Lower lobe of right lung (tissue), 2 donors: Measurements from ENCODE around the gene SYT1. TPM values are rescaled to one million over a fixed set of nuclear protein-coding genes. Genes with fewer than 3 reads are reported as not detected.

ENCODE experiments used
- ATAC-seq, 2 donors: fragments of 200-7000 bp; cut with Tn5 transposase; one replicate each; pipeline ENCODE4 v1.9.1; 2020 to 2022; ENCODE audit warnings: mild to moderate bottlenecking in 2 of 2, moderate library complexity in 2 of 2
- DNase-seq: peaks from one replicate; pipeline ENCODE4 v3.0.0-alpha.2; 2020
- H3K27ac ChIP-seq: fragments of 200-600 bp; one replicate; pipeline ENCODE4 v1.8.0; 2022
- H3K27me3 ChIP-seq: fragments of 200-600 bp; one replicate; pipeline ENCODE4 v1.8.0; 2022; ENCODE audit warnings: low read depth
- H3K36me3 ChIP-seq: fragments of 200-600 bp; one replicate; pipeline ENCODE4 v1.8.0; 2022; ENCODE audit warnings: mild to moderate bottlenecking
- H3K4me1 ChIP-seq: fragments of 200-600 bp; one replicate; pipeline ENCODE4 v1.8.0; 2022
- H3K4me3 ChIP-seq: fragments of 200-600 bp; one replicate; pipeline ENCODE4 v1.8.0; 2022; ENCODE audit warnings: mild to moderate bottlenecking
- H3K9me3 ChIP-seq: fragments of 200-600 bp; one replicate; pipeline ENCODE4 v1.8.0; 2022
- intact Hi-C: fragments of 100-400 bp; cut with DNase I; formaldehyde crosslinking; loops from one replicate; pipeline ENCODE4 v1.11.0; 2022
- total RNA-seq: library from RNA; stranded (reverse); fragmentation: NEBNext Ultra II Directional; extraction: Animal tissue kit (Norgen Biotek cat#: 25700); gene quantifications from one replicate; pipeline ENCODE4 v1.2.1, GENCODE V29; 2021
- TF ChIP-seq, protein P1 (sequence below): fragments of 200-600 bp; IDR thresholded peaks from one replicate; pipeline ENCODE4 v1.8.0; 2022; ENCODE audit warnings: antibody characterized with exemption, mild to moderate bottlenecking
- donor health status: DM: no; HTN: yes; CAD: no; lungs with severe emphysema.

SYT1 gene
- total RNA-seq, 1 donor from 2014 or later, result 0.95 TPM

DNA sequence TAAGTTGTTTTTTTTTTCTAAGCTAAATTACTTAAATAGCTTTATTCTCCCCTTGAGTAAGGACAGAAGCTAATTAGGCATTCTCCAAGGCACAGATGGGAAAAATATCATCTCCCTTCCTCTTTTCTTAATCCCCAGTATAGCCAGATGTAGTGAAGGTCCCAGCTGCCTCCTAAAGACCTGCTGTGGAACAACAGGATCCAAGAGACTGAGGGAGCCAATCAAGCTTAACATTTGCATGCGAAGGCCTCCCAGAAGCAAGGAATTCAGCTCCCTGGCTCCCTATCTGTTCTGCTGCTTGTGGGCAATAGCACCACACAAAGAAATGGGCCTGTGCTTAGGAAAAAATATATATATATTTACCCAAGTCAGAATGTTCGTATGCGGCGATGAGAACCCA, 255.2 kb downstream of the SYT1 start:
- no peaks in the 10 kb centered on the region for H3K27me3 ChIP-seq
- TF ChIP-seq, protein P1, sequence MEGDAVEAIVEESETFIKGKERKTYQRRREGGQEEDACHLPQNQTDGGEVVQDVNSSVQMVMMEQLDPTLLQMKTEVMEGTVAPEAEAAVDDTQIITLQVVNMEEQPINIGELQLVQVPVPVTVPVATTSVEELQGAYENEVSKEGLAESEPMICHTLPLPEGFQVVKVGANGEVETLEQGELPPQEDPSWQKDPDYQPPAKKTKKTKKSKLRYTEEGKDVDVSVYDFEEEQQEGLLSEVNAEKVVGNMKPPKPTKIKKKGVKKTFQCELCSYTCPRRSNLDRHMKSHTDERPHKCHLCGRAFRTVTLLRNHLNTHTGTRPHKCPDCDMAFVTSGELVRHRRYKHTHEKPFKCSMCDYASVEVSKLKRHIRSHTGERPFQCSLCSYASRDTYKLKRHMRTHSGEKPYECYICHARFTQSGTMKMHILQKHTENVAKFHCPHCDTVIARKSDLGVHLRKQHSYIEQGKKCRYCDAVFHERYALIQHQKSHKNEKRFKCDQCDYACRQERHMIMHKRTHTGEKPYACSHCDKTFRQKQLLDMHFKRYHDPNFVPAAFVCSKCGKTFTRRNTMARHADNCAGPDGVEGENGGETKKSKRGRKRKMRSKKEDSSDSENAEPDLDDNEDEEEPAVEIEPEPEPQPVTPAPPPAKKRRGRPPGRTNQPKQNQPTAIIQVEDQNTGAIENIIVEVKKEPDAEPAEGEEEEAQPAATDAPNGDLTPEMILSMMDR, result no peak
- intact Hi-C loops, result no loop called here
- H3K4me1 ChIP-seq, result no peaks in the 10 kb centered on the region
- DNase-seq, result no peak
- H3K9me3 ChIP-seq, result no peaks in the 10 kb centered on the region
- no peak overlapping the region for H3K27ac ChIP-seq
- ATAC-seq, result no peak
- no peak overlapping the region for H3K4me3 ChIP-seq
- no peaks in the 10 kb centered on the region for H3K36me3 ChIP-seq

DNA sequence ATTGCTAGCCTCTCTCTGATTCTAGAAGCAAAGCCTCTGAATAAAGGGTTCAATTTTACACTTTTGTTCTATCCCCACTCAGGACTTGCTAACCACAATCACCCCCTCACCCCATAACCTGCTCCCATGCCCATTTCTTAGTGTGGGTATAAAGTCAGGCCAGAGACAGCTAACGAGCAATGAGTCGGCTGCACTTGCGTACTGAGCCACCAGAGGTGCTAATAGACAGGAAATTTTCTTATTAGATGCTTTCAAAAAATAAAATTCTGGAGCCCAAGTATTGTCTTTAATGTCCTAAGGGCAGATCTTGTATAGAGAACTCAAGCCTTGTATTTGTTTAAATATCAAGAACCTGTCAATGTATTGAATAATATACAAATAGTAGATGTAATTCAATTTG, 256.9 kb downstream of the SYT1 start:
- intact Hi-C loops, result no loop called here
- H3K9me3 ChIP-seq, result no peaks in the 10 kb centered on the region
- TF ChIP-seq, protein P1, result no peak
- ATAC-seq, result no peak
- H3K36me3 ChIP-seq, result no peaks in the 10 kb centered on the region
- no peak for DNase-seq
- no peaks in the 10 kb centered on the region for H3K4me1 ChIP-seq
- H3K27me3 ChIP-seq, result no peaks in the 10 kb centered on the region
- no peak overlapping the region for H3K27ac ChIP-seq
- no peak overlapping the region for H3K4me3 ChIP-seq

DNA sequence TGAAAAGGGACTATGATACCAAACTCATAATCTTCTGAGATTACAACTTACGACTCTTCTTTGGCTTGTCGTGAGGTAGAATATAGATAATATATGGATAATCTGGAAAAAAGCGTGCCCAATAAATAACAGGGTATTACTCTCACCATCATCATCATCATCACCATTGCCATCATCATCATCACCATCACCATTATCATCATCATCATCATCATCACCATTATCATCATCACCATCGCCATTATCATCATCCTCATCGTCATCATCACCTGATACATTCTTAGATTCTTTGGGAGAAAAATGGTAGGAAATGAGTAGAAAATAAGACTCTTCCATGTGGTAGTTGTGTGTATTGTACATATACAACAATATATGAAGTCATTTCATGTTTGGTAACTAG, 259.8 kb downstream of the SYT1 start:
- intact Hi-C loops, result no loop called here
- H3K36me3 ChIP-seq, result no peaks in the 10 kb centered on the region
- H3K4me1 ChIP-seq, result no peaks in the 10 kb centered on the region
- no peaks in the 10 kb centered on the region for H3K27me3 ChIP-seq
- TF ChIP-seq, protein P1, result no peak
- ATAC-seq, result no peak
- H3K27ac ChIP-seq, result no peak overlapping the region
- H3K4me3 ChIP-seq, result no peak overlapping the region
- no peaks in the 10 kb centered on the region for H3K9me3 ChIP-seq
- DNase-seq, result no peak

DNA sequence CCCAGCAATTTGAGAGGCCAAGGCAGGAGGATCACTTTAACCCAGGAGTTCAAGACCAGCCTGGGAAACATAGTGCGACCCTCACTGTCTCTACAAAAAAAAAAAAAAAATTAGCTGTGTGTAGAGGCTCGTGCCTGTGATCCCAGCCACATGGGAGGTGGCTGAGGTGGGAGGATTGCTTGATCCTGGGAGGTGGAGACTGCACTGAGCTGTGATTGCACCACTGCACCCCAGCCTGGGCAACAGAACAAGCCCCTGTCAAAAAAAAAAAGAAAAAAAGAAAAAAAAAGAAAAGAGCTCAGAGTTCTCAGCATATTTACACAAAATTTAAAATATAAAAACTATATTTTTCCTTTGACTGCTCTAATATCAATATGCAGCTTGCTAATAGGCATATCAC, 260.8 kb downstream of the SYT1 start:
- TF ChIP-seq, protein P1, result no peak
- ATAC-seq (no peak), DNase-seq (no peak)
- Histone ChIP-seq H3K36me3 (no peaks in the 10 kb centered on the region), H3K4me3 (no peak overlapping the region), H3K27ac (no peak overlapping the region), H3K27me3 (no peaks in the 10 kb centered on the region), H3K9me3 (no peaks in the 10 kb centered on the region), H3K4me1 (no peaks in the 10 kb centered on the region)
- intact Hi-C loops, result no loop called here

DNA sequence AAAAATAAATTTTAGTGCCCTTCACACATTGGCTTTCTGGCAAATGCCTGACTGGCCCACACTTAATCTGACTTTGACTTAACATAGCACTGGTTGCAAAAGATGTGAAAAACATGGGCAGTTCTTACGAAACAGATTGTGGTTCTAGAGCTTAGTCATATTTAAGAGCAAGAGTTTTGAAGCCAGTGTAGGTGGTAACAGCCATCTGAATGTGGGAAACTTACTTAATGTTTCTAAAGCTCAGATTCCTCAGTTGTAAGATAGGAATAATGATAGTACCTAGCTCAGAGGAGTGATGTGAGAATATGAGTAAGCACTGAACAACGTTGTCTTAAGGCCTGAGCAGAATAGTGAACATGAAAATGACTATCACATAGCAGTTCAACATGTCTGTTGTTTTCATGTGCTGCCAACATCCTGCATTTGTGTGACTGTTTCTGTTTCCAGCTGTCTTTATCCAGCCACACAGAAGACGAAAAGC, 262.7 kb downstream of the SYT1 start:
- Histone ChIP-seq H3K27ac (no peak overlapping the region), H3K4me1 (no peaks in the 10 kb centered on the region), H3K9me3 (no peaks in the 10 kb centered on the region), H3K4me3 (no peak overlapping the region), H3K27me3 (no peaks in the 10 kb centered on the region), H3K36me3 (no peaks in the 10 kb centered on the region)
- ATAC-seq (peak in 1 of 2 donors; percentile 23), DNase-seq (no peak)
- intact Hi-C loops, result no loop called here
- TF ChIP-seq, protein P1, result no peak

DNA sequence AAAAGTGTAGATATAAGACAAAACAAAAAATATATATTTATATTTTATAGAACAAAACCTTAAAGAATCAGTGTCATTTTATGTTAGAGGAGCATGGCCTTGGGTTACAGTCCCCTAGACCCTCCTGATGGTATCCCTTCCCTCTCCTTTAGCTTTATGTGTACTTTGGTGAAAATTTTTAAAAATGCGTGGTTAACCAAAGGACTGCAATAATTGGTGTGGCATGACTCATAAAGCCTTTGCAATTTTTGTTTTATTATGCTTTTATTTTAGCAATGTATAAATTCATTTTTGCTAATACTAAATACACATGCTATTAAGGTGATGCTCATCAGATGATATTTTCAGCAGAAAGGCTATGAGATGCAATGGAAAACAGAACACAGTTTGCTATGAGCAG, 264.4 kb downstream of the SYT1 start:
- intact Hi-C loops, result no loop called here
- no peak for ATAC-seq

More for the DNA sequence above, 264.4 kb downstream of the SYT1 start:
- Histone ChIP-seq H3K36me3 (no peaks in the 10 kb centered on the region), H3K27me3 (no peaks in the 10 kb centered on the region), H3K4me3 (no peak overlapping the region), H3K4me1 (no peaks in the 10 kb centered on the region), H3K27ac (no peak overlapping the region), H3K9me3 (no peaks in the 10 kb centered on the region)
- no peak for DNase-seq
- TF ChIP-seq, protein P1, result no peak
